Mesothelial cell of epicardium (in vitro differentiated cells): ENCODE data around the gene KPNA1. TPM values are rescaled to one million over a fixed set of nuclear protein-coding genes. Genes with fewer than 3 reads are reported as not detected.

Source experiments
- DNase-seq, 2 experiments: peaks; one replicate each; pipeline ENCODE4 v3.0.0; 2021; ENCODE audit warnings: low spot score in 2 of 2; ENCODE audit not compliant: unreplicated experiment in 2 of 2
- H3K27ac Mint-ChIP-seq: 2 replicates; pipeline ENCODE4 v1.8.0; 2021; ENCODE audit warnings: mixed read lengths
- H3K27me3 Mint-ChIP-seq: 2 replicates; pipeline ENCODE4 v1.8.0; 2021; ENCODE audit warnings: low read depth, mixed read lengths
- H3K36me3 Mint-ChIP-seq: 2 replicates; pipeline ENCODE4 v1.8.0; 2021; ENCODE audit warnings: mixed read lengths
- H3K4me1 Mint-ChIP-seq: 2 replicates; pipeline ENCODE4 v1.8.0; 2021; ENCODE audit warnings: mixed read lengths
- H3K4me3 Mint-ChIP-seq: 2 replicates; pipeline ENCODE4 v1.8.0; 2021; ENCODE audit warnings: mild to moderate bottlenecking, moderate library complexity, mixed read lengths
- H3K9me3 Mint-ChIP-seq: 2 replicates; pipeline ENCODE4 v1.8.0; 2021; ENCODE audit warnings: mixed read lengths
- CTCF ChIP-seq: fragments of 200-600 bp; sonication (generic); IDR thresholded peaks from one replicate; pipeline ENCODE4 v1.5.0; 2021; ENCODE audit warnings: antibody characterized with exemption; ENCODE audit not compliant: unreplicated experiment
- total RNA-seq: library from RNA; stranded (reverse); gene quantifications from 3 replicates; pipeline ENCODE4 v1.2.1, GENCODE V29; 2021

KPNA1 gene
- total RNA-seq, 1 donor from 2014 or later: 66.3 TPM

- Mint-ChIP-seq H3K36me3 (peaks cover 36% of the 10 kb centered on the region), H3K4me1 (no peaks in the 10 kb centered on the region), H3K4me3 (no peak overlapping the region), H3K27ac (no peak overlapping the region), H3K27me3 (no peaks in the 10 kb centered on the region), H3K9me3 (no peaks in the 10 kb centered on the region)
- no peak for DNase-seq
- TF ChIP-seq CTCF: no peak
These were observed 52.3 kb downstream of the KPNA1 start for GRCh38 chr3:122462406-122462805.

- no peak for DNase-seq
- H3K27ac Mint-ChIP-seq: no peak overlapping the region
- H3K9me3 Mint-ChIP-seq: no peaks in the 10 kb centered on the region
- no peaks in the 10 kb centered on the region for H3K27me3 Mint-ChIP-seq
- no peaks in the 10 kb centered on the region for H3K4me1 Mint-ChIP-seq
- TF ChIP-seq CTCF: no peak
- peaks cover 33% of the 10 kb centered on the region for H3K36me3 Mint-ChIP-seq
- H3K4me3 Mint-ChIP-seq: no peak overlapping the region
These were observed 52.9 kb downstream of the KPNA1 start for GRCh38 chr3:122461806-122462205.

- TF ChIP-seq CTCF: no peak
- Mint-ChIP-seq H3K27ac (no peak overlapping the region), H3K4me1 (no peaks in the 10 kb centered on the region)
These were observed 55.7 kb downstream of the KPNA1 start for GRCh38 chr3:122458992-122459391.

GRCh38 chr3:122457706-122458105, 57.0 kb downstream of the KPNA1 start:
- Mint-ChIP-seq H3K27me3 (no peaks in the 10 kb centered on the region), H3K27ac (no peak overlapping the region), H3K9me3 (no peaks in the 10 kb centered on the region), H3K36me3 (peaks cover 32% of the 10 kb centered on the region), H3K4me3 (no peak overlapping the region), H3K4me1 (no peaks in the 10 kb centered on the region)
- no peak for TF ChIP-seq CTCF
- no peak for DNase-seq

More at GRCh38 chr3:122458992-122459391, 55.7 kb downstream of the KPNA1 start:
- no peaks in the 10 kb centered on the region for H3K27me3 Mint-ChIP-seq
- H3K36me3 Mint-ChIP-seq: peaks cover 30% of the 10 kb centered on the region
- H3K9me3 Mint-ChIP-seq: no peaks in the 10 kb centered on the region
- no peak for DNase-seq
- no peak overlapping the region for H3K4me3 Mint-ChIP-seq

- peaks cover 30% of the 10 kb centered on the region for H3K36me3 Mint-ChIP-seq
- H3K27ac Mint-ChIP-seq: no peak overlapping the region
These were observed 58.7 kb downstream of the KPNA1 start for GRCh38 chr3:122456074-122456473.

More at GRCh38 chr3:122456074-122456473, 58.7 kb downstream of the KPNA1 start:
- no peak overlapping the region for H3K4me3 Mint-ChIP-seq
- H3K27me3 Mint-ChIP-seq: no peaks in the 10 kb centered on the region
- TF ChIP-seq CTCF: no peak
- no peak for DNase-seq
- no peaks in the 10 kb centered on the region for H3K9me3 Mint-ChIP-seq
- no peaks in the 10 kb centered on the region for H3K4me1 Mint-ChIP-seq
